Superior temporal gyrus (tissue), 1 donor: ENCODE measurements around the gene INMT.
A peak's percentile ranks its signal among the peaks of the same experiment; 100 is the strongest.

Experiments used
- DNase-seq: peaks from one replicate; pipeline ENCODE4 v3.0.0-alpha.2; 2016; ENCODE audit errors: extremely low spot score

Gene INMT

GRCh38 chr7:30728591-30729100 lies 23.3 kb upstream of the INMT start:
- no peak for DNase-seq

GRCh38 chr7:30729642-30730041 lies 22.3 kb upstream of the INMT start:
- DNase-seq: no peak

- no peak for DNase-seq
Measured at GRCh38 chr7:30730097-30730496, 21.8 kb upstream of the INMT start.

GRCh38 chr7:30730996-30731395 lies 20.9 kb upstream of the INMT start:
- no peak for DNase-seq

- DNase-seq: no peak
Measured at GRCh38 chr7:30731581-30731980, 20.4 kb upstream of the INMT start.

GRCh38 chr7:30732606-30733005 lies 19.3 kb upstream of the INMT start:
- no peak for DNase-seq

GRCh38 chr7:30733216-30733615 lies 18.7 kb upstream of the INMT start:
- no peak for DNase-seq

- DNase-seq: no peak
Measured at GRCh38 chr7:30733691-30734090, 18.2 kb upstream of the INMT start.

GRCh38 chr7:30734497-30734896 lies 17.4 kb upstream of the INMT start:
- DNase-seq: no peak

GRCh38 chr7:30735631-30736030 lies 16.3 kb upstream of the INMT start:
- DNase-seq: no peak

- DNase-seq: no peak
Measured at GRCh38 chr7:30736291-30736690, 15.6 kb upstream of the INMT start.

- no peak for DNase-seq
Measured at GRCh38 chr7:30738026-30738915, 13.7 kb upstream of the INMT start.

GRCh38 chr7:30739691-30740090 lies 12.2 kb upstream of the INMT start:
- no peak for DNase-seq

GRCh38 chr7:30740417-30741181 lies 11.3 kb upstream of the INMT start:
- DNase-seq: peak; percentile 84

GRCh38 chr7:30741289-30741688 lies 10.6 kb upstream of the INMT start:
- DNase-seq: no peak

GRCh38 chr7:30743371-30744074 lies 8.4 kb upstream of the INMT start:
- DNase-seq: no peak

GRCh38 chr7:30744075-30744417 lies 7.9 kb upstream of the INMT start:
- no peak for DNase-seq

GRCh38 chr7:30745261-30745941 lies 6.5 kb upstream of the INMT start:
- DNase-seq: no peak

GRCh38 chr7:30750010-30750409 lies 1.9 kb upstream of the INMT start:
- DNase-seq: no peak

- peak; percentile 43 for DNase-seq
Measured at GRCh38 chr7:30750683-30751650, 968 bp upstream of the INMT start.
